ENCODE results near the gene KAZN. TPM values are rescaled to one million over a fixed set of nuclear protein-coding genes. Genes with fewer than 3 reads are reported as not detected.

The KAZN gene
- total RNA-seq, 6 experiments from 2014 or later: 13.1 to 22.3 (median 20.7) TPM

GRCh38 chr1:14810595-14811361, 212.3 kb downstream of the KAZN start:
- H3K4me1 Mint-ChIP-seq (ENCODE audit: low read depth): no peaks in the 10 kb centered on the region
- H3K27ac Mint-ChIP-seq: no peak overlapping the region
- DNase-seq: no peak
- peaks cover 25% of the 10 kb centered on the region; the same call in 1 of the 2 replicates for H3K9me3 Mint-ChIP-seq
- TF ChIP-seq CTCF (IDR thresholded peaks at IDR 0.05): no peak
- no peaks in the 10 kb centered on the region for H3K27me3 Mint-ChIP-seq (ENCODE audit: insufficient read depth)
- no peaks in the 10 kb centered on the region; the same call in 1 of the 2 replicates for H3K36me3 Mint-ChIP-seq (ENCODE audit: low read depth)
- no peak overlapping the region for H3K4me3 Mint-ChIP-seq

- no peak overlapping the region for H3K4me3 Mint-ChIP-seq
- no peak for DNase-seq
Measured at GRCh38 chr1:14811573-14811972, 213.1 kb downstream of the KAZN start.

DNA sequence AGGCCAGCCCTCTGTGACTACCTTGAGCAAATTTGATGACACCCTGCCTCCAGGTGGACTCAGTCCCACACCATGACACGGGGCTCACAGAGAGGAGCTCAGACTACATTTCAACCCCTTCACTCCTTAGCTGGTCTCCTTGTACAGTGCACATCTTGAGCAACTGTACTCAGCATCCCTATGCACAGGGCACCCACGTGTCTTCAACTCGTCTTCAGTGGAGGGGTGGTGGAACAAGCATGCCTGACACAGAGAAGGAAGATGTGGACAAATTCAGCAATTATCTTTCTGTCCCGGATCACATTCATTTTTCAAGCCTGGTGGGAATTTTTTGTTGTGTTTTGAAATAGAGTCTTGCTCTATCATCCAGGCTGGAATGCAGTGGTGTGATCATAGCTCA, 213.7 kb downstream of the KAZN start:
- H3K27ac Mint-ChIP-seq: no peak overlapping the region
- H3K27me3 Mint-ChIP-seq (ENCODE audit: insufficient read depth): no peaks in the 10 kb centered on the region
- no peak overlapping the region for H3K4me3 Mint-ChIP-seq
- no peaks in the 10 kb centered on the region for H3K36me3 Mint-ChIP-seq (ENCODE audit: low read depth)
- H3K9me3 Mint-ChIP-seq: peaks cover 16% of the 10 kb centered on the region; the same call in 1 of the 2 replicates
- no peaks in the 10 kb centered on the region for H3K4me1 Mint-ChIP-seq (ENCODE audit: low read depth)
- DNase-seq: no peak
- no peak for TF ChIP-seq CTCF (IDR thresholded peaks at IDR 0.05)

More at GRCh38 chr1:14811573-14811972, 213.1 kb downstream of the KAZN start:
- H3K27ac Mint-ChIP-seq: no peak overlapping the region
- H3K36me3 Mint-ChIP-seq (ENCODE audit: low read depth): no peaks in the 10 kb centered on the region; the same call in 1 of the 2 replicates
- no peaks in the 10 kb centered on the region for H3K27me3 Mint-ChIP-seq (ENCODE audit: insufficient read depth)
- no peaks in the 10 kb centered on the region for H3K4me1 Mint-ChIP-seq (ENCODE audit: low read depth)
- peaks cover 22% of the 10 kb centered on the region; the same call in 1 of the 2 replicates for H3K9me3 Mint-ChIP-seq
- no peak for TF ChIP-seq CTCF (IDR thresholded peaks at IDR 0.05)

DNA sequence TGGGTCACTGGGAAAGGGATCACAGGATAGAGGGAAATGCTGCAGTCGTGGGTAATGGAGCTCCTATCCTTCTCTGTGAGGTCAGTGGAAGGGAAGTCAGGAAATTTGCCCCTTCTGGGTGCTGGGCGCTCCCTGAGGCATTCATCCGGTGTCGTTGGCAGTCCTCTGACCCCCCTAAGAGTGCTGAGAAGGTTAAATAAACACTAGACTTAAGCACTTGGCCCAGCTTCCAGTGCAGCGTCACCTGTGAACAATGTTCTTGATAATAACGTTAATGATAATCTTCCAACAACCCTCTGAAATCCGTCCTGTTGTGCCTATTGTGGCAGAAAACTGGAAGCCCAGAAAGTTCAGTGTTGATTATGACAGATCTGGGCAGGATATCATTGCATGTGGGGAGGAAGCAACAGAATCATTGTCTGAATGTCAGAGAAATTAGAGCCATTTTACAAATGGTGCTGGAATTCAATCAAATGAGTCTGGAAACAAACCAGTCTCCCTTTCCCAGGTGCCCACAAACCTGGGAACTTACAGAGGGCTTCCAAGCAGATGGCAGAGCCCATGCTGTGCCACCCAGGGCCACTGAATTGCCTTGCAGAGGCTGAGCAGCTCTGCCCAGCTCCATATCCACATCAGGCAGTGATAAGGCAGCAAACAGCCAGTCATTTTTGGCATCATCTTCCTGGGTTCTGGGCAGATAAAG, 216.8 kb downstream of the KAZN start:
- Mint-ChIP-seq H3K27ac (no peak overlapping the region), H3K36me3 (ENCODE audit: low read depth) (no peaks in the 10 kb centered on the region), H3K27me3 (ENCODE audit: insufficient read depth) (no peaks in the 10 kb centered on the region), H3K4me1 (ENCODE audit: low read depth) (no peaks in the 10 kb centered on the region), H3K9me3 (no peaks in the 10 kb centered on the region; the same call in 1 of the 2 replicates), H3K4me3 (no peak overlapping the region)
- no peak for TF ChIP-seq CTCF (IDR thresholded peaks at IDR 0.05)
- no peak for DNase-seq

- Mint-ChIP-seq H3K27ac (no peak overlapping the region), H3K4me3 (no peak overlapping the region), H3K27me3 (ENCODE audit: insufficient read depth) (peaks cover 3% of the 10 kb centered on the region; the same call in 1 of the 2 replicates), H3K4me1 (ENCODE audit: low read depth) (no peaks in the 10 kb centered on the region), H3K9me3 (peaks cover 6% of the 10 kb centered on the region; the same call in 1 of the 2 replicates), H3K36me3 (ENCODE audit: low read depth) (no peaks in the 10 kb centered on the region)
- no peak for TF ChIP-seq CTCF (IDR thresholded peaks at IDR 0.05)
- no peak for DNase-seq
Measured at GRCh38 chr1:14817223-14818170, 219.0 kb downstream of the KAZN start.

Data from HFFc6 (cell line).